Measurements from ENCODE around the gene SDK1. TPM values are rescaled to one million over a fixed set of nuclear protein-coding genes. Genes with fewer than 3 reads are reported as not detected.

The SDK1 gene
- total RNA-seq, 1 donor from 2014 or later, result 0.26 TPM

DNA sequence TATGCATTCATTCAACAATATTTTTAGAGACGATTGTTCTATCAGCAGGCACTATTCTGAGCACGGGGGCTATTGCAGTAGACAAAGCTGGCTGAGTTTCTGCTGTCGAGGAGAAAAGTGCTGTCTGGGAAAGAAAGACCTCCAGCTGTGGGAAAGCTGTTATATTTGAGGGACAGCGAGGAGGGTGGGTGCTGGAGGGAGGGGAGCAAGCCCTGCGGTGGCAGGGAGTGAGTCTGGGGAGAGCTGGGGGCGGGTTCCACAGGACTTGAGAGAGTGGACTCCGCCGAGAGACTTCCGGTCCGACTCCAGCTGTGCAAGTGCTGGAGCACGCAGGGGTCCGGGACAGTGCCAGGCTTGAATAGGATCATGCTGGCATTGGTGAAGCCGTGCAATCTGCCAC is 778.9 kb downstream of the SDK1 start:
- DNase-seq (ENCODE audit: low read depth), result no peak
- Histone ChIP-seq H3K27me3 (ENCODE audit: control insufficient read depth, insufficient read depth, low read length) (no peaks in the 10 kb centered on the region), H3K4me3 (ENCODE audit: low read depth, low read length) (no peak overlapping the region), H3K36me3 (ENCODE audit: control insufficient read depth, insufficient read depth, low read length) (no peaks in the 10 kb centered on the region)
- TF ChIP-seq, protein P1, sequence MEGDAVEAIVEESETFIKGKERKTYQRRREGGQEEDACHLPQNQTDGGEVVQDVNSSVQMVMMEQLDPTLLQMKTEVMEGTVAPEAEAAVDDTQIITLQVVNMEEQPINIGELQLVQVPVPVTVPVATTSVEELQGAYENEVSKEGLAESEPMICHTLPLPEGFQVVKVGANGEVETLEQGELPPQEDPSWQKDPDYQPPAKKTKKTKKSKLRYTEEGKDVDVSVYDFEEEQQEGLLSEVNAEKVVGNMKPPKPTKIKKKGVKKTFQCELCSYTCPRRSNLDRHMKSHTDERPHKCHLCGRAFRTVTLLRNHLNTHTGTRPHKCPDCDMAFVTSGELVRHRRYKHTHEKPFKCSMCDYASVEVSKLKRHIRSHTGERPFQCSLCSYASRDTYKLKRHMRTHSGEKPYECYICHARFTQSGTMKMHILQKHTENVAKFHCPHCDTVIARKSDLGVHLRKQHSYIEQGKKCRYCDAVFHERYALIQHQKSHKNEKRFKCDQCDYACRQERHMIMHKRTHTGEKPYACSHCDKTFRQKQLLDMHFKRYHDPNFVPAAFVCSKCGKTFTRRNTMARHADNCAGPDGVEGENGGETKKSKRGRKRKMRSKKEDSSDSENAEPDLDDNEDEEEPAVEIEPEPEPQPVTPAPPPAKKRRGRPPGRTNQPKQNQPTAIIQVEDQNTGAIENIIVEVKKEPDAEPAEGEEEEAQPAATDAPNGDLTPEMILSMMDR (IDR thresholded peaks at IDR 0.05; ENCODE audit: insufficient read depth, low read length, severe bottlenecking), result no peak
- FAIRE-seq, result no peak

DNA sequence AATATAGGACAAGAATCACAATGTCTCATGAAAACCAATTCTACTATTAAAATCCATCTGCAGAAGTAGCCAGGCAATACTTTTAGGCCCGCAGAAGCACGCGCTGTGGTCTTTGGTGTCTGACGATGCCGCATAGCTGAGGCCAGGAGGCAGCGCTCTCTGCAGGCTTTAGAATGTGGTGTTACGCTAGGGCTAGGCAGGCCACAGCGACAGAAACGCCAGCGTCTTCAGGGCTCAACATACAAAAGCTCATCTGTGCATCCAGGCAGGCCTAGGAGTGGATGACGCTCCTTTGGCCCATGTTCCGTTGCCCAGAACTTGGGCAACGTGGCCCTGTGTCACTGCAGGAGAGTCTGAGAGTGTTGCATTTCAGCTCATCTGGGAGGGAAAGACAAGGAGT is 779.9 kb downstream of the SDK1 start:
- Histone ChIP-seq H3K4me3 (ENCODE audit: low read depth, low read length) (no peak overlapping the region), H3K27me3 (ENCODE audit: control insufficient read depth, insufficient read depth, low read length) (no peaks in the 10 kb centered on the region), H3K36me3 (ENCODE audit: control insufficient read depth, insufficient read depth, low read length) (no peaks in the 10 kb centered on the region)
- FAIRE-seq (no peak), DNase-seq (ENCODE audit: low read depth) (no peak)
- TF ChIP-seq, protein P1 (IDR thresholded peaks at IDR 0.05; ENCODE audit: insufficient read depth, low read length, severe bottlenecking), result no peak

DNA sequence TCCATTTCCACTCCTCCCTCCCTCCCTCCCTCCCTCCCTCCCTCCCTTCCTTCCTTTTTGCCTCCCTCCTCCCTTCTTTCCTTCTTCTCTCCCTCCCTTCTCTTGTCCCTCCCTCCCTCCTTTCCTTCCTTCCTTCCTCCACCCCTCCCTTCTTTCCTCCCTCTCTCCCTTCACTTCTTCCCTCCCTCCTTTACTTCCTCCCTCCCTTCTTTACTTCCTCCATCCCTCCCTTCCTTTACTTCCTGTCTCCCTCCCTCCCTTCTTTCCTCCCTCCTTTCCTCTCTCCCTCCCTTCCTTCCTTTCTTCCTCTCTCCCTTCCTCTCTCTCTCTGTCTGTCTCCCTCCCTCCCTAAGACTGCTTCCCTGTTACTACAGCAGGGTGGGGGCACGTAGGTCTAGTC is 782.5 kb downstream of the SDK1 start:
- TF ChIP-seq, protein P1 (IDR thresholded peaks at IDR 0.05; ENCODE audit: insufficient read depth, low read length, severe bottlenecking), result no peak
- no peak for DNase-seq (ENCODE audit: low read depth)
- Histone ChIP-seq H3K27me3 (ENCODE audit: control insufficient read depth, insufficient read depth, low read length) (no peaks in the 10 kb centered on the region), H3K36me3 (ENCODE audit: control insufficient read depth, insufficient read depth, low read length) (no peaks in the 10 kb centered on the region), H3K4me3 (ENCODE audit: low read depth, low read length) (no peak overlapping the region)
- no peak for FAIRE-seq

DNA sequence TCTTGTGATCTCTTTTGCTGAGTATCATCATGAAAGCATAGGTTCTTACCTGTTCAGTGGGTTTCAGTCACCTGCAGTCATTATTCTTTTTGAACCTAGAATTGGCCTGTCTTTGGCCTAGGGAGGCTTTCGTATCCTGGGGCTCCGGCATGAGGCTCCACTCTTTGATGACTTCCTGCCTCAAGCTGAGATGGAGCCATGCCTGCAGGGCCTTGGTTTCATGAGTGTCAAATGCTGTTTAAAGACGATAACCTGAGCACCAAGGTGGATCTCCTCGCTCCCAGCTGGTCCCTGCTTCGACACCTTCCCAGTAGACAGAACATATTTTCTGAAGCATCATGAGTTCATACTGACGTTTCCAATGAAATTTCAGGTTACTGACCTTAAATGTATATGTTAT is 783.2 kb downstream of the SDK1 start:
- Histone ChIP-seq H3K4me3 (ENCODE audit: low read depth, low read length) (no peak overlapping the region), H3K27me3 (ENCODE audit: control insufficient read depth, insufficient read depth, low read length) (no peaks in the 10 kb centered on the region)
- no peak for FAIRE-seq

DNA sequence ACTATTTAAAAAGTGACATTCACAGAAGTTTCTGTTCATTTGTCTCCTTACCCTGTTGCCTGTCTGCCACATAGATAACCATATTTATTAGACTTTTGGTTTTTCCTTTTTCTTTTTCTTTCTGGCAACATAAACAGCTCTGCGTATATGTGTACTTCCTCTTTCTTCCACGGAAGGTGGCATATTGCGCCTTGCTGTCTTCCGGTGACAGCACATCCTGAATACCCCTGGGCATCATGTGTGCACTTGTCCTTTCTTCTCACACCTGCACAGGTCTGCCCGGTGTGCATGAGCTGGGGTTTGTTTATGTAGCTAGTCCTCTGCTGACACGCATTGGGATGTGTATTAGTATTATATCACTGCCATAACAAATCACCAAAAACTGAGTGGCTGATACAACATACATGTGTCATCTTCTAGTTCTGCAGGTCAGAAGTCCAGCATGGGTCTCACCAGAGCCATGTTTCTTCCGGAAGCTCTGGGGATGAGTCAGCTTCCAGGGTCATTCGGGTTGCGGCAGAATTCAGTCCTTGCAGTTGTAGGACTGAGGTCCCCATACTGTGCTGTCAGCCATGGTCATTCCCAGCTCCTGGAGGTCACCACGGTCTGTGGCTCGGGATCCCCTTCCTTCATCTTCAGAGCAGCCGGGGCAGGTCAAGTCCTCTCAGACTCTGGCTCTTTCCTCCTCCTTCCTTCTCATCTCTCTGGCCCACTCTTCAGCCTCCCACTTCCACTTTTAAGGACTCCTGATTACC is 785.1 kb downstream of the SDK1 start:
- H3K4me3 ChIP-seq (ENCODE audit: low read depth, low read length), result no peak overlapping the region
- TF ChIP-seq, protein P1 (IDR thresholded peaks at IDR 0.05; ENCODE audit: insufficient read depth, low read length, severe bottlenecking), result no peak
- FAIRE-seq, result no peak
- H3K27me3 ChIP-seq (ENCODE audit: control insufficient read depth, insufficient read depth, low read length), result no peaks in the 10 kb centered on the region
- no peak for DNase-seq (ENCODE audit: low read depth)
- H3K36me3 ChIP-seq (ENCODE audit: control insufficient read depth, insufficient read depth, low read length), result no peaks in the 10 kb centered on the region

More for the DNA sequence above, 783.2 kb downstream of the SDK1 start:
- no peak for DNase-seq (ENCODE audit: low read depth)
- H3K36me3 ChIP-seq (ENCODE audit: control insufficient read depth, insufficient read depth, low read length), result no peaks in the 10 kb centered on the region
- TF ChIP-seq, protein P1 (IDR thresholded peaks at IDR 0.05; ENCODE audit: insufficient read depth, low read length, severe bottlenecking), result no peak

DNA sequence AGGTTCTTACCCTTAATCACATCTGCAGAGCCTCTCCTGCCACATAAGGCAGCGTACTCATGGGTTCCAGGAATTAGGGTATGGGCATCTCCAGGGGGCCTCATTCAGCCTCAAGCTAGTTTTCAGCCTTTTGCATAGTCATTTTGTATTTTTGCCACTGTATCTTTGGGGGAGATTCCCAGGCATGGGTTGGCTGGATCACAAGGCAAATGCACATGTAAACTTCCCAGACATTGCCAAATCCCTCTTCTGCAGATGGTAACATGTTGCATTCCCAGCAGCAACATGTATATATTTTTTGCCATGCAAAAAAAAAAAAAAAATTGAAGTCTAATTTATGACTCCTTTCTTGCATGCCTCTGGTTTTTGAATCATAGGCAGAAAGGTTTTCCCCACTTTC is 785.7 kb downstream of the SDK1 start:
- no peaks in the 10 kb centered on the region for H3K36me3 ChIP-seq (ENCODE audit: control insufficient read depth, insufficient read depth, low read length)
- H3K4me3 ChIP-seq (ENCODE audit: low read depth, low read length), result no peak overlapping the region
- DNase-seq (ENCODE audit: low read depth) (no peak), FAIRE-seq (no peak)
- no peaks in the 10 kb centered on the region for H3K27me3 ChIP-seq (ENCODE audit: control insufficient read depth, insufficient read depth, low read length)
- TF ChIP-seq, protein P1 (IDR thresholded peaks at IDR 0.05; ENCODE audit: insufficient read depth, low read length, severe bottlenecking), result no peak
